Measurements from ENCODE around the gene RGL3.
"Not testable (repeated sequence)": the region's sequence is repeated elsewhere in the genome, so short reads cannot be mapped to it uniquely, and the experiment has no call there.

The RGL3 gene

GRCh38 chr19:11448410-11448809 is 29.3 kb upstream of the RGL3 start:
- DNase-seq, result no peak

GRCh38 chr19:11447347-11448262 is 28.5 kb upstream of the RGL3 start:
- no peak for DNase-seq

- peak in 2 of 5 experiments; percentile 26 to 42 for DNase-seq
Measured at GRCh38 chr19:11446652-11447301, 27.7 kb upstream of the RGL3 start.

GRCh38 chr19:11446271-11446651 is 27.1 kb upstream of the RGL3 start:
- DNase-seq, result no peak

GRCh38 chr19:11445141-11445540 is 26.0 kb upstream of the RGL3 start:
- no peak for DNase-seq

GRCh38 chr19:11444059-11444458 is 24.9 kb upstream of the RGL3 start:
- DNase-seq, result no peak

- DNase-seq, result no peak
Measured at GRCh38 chr19:11437955-11438354, 18.8 kb upstream of the RGL3 start.

- peak in 1 of 5 experiments; percentile 29 for DNase-seq
Measured at GRCh38 chr19:11435833-11436313, 16.8 kb upstream of the RGL3 start.

- DNase-seq, result peak; percentile 86 to 100 (median 97)
Measured at GRCh38 chr19:11435057-11435832, 16.1 kb upstream of the RGL3 start, which contains the start of the genes ODAD3 and PRKCSH. Gene ODAD3 (minus strand): TSS chr19:11435121. CDS start chr19:11435016, 105 bp downstream. Gene PRKCSH (plus strand): TSS chr19:11435635. CDS start chr19:11436118, 483 bp downstream.

GRCh38 chr19:11434703-11435056 is 15.6 kb upstream of the RGL3 start:
- DNase-seq, result no peak

GRCh38 chr19:11433526-11433925 is 14.4 kb upstream of the RGL3 start:
- DNase-seq, result not testable (repeated sequence)

- DNase-seq, result no peak
Measured at GRCh38 chr19:11426656-11427055, 7.5 kb upstream of the RGL3 start.

- no peak for DNase-seq
Measured at GRCh38 chr19:11425719-11426457, 6.8 kb upstream of the RGL3 start.

- no peak for DNase-seq
Measured at GRCh38 chr19:11423791-11424181, 4.7 kb upstream of the RGL3 start.

- no peak for DNase-seq
Measured at GRCh38 chr19:11423164-11423790, 4.2 kb upstream of the RGL3 start.

- peak; percentile 25 to 85 (median 57) for DNase-seq
Measured at GRCh38 chr19:11422163-11423065, 3.3 kb upstream of the RGL3 start.

- DNase-seq, result peak in 3 of 5 experiments; percentile 26 to 39 (median 26)
Measured at GRCh38 chr19:11421371-11422098, 2.4 kb upstream of the RGL3 start.

GRCh38 chr19:11420429-11421370 is 1.6 kb upstream of the RGL3 start:
- no peak for DNase-seq

Data from T-helper 2 cell (primary cell).